Activated CD8-positive, alpha-beta memory T cell treated with anti-CD3 and anti-CD28 coated beads, Interleukin-2, amount 50 U/mL, for 1 hour (primary cell): Measurements from ENCODE around the gene SLIT1.
"Not testable (repeated sequence)": the region's sequence is repeated elsewhere in the genome, so short reads cannot be mapped to it uniquely, and the experiment has no call there.

ENCODE experiments used
- DNase-seq: peaks from one replicate; pipeline ENCODE4 v3.0.0-alpha.2; 2020; ENCODE audit errors: extremely low read depth

Gene SLIT1

DNA sequence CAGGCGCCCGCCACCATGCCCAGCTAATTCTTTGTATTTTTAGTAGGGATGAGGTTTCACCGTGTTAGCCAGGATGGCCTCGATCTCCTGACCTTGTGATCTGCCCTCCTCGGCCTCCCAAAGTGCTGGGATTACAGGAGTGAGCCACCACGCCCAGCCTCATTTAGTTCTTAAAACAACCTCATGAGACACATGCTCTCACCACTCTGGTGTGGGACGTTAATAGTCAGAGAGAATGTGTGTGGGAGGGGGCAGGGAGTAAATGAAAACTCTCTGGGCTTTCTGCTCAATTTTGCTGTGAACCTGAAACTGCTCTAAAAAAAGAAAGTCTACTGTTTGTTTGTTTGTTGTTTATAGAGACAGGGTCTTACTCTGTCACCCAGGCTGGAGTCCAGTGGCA is 103.2 kb downstream of the SLIT1 start:
- not testable (repeated sequence) for DNase-seq

DNA sequence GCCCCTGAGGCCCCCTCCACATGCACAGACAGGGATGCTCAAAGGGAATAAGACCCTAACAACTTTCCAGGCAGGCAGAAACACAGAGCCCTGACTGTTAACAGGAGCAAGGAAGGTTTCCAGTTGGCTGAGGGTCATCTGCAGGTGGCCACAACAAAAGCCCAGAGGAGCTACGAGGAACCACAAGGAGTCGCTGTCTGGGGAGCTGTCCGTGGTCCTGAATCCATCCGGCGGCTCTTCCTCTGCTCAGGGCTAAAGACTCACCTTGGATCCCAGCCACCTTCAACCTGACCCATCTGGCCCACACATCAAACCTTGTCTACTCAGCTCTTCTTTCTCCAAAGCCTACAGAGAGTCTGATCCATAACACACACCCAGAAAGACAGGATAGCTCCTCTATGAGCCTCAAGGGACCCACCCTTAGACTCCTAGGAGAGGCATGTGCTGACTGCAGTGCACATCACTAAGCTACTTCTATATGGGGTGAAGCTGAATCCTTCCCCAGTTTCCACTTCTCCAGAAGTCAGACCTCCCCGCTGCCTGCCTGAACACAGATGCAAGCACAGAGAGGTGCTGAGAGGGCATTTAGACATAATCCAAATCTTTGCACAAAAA is 104.0 kb downstream of the SLIT1 start:
- DNase-seq, result no peak

DNA sequence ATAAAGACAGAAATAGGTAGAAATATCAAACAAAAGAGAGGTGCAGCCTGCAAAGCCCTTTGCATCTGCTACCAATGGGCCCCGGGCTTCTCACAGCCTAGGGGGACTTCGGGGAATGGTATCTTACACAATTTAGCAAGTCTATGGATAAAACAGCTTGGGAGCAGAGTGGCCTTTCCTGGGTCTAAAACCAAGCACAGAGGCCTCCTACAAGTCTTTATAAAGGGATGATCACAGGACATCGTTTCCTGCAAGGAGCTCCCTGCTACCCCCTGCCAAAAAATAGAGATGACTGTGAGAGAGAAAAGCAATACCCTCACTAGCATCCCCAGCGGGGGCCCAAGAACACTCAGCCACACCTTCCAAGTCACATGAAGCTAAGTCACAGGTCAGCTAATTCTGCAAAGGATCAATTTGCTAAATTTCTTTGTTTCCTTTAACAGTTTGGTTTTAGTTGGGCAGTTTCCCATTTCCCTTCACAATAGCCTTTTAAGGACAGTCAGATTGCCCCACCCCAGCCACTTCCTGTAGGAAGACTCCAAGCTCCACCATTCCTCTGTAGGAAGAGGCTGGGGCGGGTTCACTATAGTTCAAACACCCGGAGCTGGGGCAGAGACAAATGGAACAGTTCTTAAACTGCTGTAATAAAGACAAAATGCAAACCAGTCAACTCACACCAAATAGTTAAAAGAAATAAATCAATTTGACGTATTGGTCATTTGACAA is 105.5 kb downstream of the SLIT1 start:
- no peak for DNase-seq

DNA sequence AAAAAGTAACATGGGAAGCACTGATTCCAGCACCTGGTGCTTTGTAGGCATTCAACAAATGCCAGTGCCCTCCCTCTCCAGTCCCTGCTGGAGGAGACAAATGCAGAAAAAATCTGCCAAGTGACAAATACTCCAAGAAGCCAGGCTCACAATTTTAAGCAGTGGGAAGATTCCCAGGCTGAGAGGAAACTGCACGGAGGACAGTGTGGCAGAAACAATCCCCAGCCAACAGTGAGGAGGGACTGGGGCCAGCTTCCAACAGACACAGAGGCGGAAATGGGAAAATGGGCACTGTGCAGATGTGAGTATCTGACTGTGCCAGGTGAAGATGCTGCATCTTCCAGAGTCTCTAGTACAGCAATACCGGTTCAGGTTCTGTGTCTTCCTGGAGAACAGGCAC is 106.3 kb downstream of the SLIT1 start:
- no peak for DNase-seq

DNA sequence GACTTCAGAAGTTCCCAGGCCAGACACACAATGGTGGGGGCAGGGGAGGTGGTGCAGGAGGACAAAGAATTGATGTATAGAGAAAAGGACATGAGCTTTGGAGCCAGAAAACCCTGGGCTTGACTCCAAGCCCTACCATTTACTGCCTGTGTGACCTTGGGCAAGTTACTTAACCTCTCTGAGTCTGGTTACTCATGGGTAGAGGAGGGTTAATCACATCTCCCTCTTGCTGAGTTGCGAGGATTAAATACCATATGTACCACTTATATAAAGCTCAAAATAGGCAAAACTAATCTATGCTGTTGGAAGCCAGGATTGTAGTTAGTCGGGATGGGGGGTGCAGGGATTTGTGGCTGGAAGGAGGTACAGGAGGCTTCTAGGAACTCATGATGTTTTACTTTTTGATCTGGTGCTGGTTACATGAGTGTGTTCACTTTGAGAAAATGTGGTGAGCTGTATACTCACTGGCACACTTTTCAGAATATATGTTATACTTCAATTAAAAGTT is 106.8 kb downstream of the SLIT1 start:
- no peak for DNase-seq

DNA sequence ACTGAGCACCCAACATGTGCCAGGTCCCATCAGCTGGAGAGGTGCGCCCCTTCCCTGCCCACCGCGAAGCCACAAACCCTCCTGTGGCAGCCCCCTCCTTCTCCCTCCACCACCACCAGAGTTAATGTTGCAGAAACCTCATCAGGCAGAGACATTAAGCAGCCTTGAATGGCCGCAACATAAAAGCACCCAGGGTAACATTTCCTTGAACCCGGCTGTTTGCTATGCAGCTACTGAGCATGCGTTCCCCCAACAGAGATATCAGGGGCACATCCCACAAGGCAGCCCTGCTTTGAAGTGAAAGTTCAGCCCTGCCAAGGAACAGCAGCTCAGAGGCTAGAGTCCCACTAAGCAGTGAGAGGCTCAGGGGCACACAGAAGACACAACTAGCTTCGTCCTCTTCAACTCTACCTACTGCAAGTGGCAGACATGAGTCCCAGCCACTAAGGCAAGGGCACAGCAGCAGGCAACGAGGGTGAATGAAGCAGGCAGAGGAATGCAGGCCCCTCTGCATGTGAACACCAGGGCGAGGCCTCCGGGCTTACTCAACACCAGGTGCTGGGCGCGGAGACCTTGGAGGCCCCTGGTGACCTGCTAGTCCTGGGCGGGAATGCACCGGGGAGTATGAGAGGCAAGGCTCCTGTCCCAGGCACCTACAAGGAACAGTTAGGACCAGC is 107.4 kb downstream of the SLIT1 start:
- DNase-seq, result no peak

DNA sequence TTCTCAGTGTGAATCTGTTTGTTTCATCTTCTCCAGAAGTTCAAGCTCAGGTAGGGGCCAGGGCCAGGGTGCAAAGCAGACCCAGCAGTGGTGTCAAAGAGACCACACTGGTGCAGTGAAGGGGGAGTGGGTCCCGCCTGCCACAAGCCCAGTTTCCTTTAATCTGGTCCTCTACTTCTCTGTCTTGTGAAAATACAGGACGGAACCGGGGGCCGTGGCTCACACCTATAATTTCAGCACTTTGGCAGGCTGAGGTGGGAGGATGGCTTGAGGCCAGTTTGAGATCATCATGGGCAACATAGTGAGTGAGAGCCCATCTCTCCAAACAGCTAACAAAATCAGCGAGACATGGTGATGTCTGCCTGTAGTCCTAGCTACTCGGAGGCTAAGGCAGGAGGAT is 109.0 kb downstream of the SLIT1 start:
- DNase-seq, result no peak

DNA sequence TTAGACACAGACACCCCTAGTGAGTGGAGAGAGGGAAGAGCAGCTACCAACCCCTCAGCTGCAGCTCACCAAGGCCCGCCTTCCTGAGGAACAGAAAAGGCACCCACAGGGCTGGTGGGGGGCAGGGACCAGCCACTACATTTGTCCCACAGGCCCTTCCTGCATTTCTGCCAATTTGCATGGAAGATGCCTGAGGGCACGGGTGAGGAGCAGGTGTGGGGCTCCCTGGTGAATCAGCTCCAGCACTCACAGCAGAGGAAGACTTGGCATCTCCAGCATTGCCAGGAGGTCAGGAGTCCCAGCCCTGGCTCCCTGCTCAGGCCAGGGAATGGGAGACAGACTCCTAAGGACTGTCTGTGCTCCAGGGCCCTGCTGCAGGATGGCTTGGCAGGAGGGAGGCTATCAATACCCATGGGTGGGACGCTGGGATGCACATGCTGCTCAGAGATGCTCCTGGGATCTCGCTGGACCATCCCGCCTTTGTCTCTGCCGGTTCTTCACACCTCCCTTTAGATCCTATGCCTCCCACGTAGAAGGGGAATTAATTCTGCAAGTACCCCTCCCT is 109.7 kb downstream of the SLIT1 start:
- DNase-seq, result no peak

DNA sequence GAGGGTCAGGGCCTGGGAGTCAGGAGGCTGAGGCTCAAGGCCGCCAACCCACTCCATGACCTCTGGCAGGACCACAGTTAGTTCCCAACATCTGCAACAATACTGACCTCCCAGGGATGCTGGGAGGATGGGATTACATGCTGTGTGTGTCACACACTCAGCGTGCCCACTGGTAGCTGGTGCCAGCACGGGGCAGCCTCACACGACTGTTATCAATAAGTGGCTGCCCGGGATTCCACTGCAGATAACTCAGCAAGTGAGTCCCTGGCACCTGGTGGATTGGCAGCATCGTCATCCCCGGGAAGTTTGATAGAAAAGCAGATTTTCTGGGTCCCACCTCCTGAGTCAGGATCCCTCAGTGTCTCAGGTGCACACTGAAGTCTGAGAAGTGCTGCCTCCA is 110.3 kb downstream of the SLIT1 start:
- DNase-seq, result no peak

DNA sequence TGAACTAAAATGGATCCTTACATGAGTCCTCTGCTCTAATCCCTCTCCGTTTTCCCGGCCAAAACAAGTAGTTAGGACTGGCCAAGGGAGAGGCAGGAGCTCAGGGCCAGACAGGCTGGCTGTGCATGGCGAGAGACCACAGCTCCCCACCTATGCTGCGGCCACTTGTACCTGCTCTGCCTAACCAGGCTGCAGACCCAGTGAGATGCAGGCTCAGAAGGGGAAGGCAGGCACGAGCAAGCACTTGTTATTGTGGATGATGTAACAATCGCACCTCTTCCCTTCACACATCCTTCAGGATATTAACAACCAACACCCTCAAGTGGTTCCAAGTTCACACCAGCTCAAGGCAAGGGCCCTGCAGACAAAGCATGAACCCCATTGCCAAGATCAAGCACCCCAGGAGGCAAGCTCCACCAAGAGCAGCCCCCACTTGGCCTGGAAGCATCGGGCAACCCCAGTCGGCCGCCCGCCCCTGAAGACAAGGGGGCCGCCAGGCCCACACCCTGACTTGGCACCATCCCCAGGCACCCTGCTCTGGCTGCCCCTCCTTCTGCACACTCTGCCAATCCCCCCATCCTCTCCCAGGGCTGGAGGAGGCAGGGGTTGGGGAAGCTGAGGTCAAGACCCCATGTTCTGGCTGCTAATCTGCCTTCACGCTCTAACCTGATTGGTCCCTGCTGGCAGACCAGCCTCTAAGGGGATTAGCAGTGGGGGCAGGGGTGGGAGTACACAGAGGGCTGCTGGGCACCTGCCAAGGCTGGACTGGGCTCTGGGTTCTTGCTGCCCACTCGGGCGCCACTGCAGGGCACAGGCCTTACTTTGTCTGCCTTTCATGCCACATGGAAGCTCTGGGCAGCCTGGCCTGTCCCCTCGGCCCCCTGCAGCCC is 111.3 kb downstream of the SLIT1 start:
- DNase-seq, result no peak

DNA sequence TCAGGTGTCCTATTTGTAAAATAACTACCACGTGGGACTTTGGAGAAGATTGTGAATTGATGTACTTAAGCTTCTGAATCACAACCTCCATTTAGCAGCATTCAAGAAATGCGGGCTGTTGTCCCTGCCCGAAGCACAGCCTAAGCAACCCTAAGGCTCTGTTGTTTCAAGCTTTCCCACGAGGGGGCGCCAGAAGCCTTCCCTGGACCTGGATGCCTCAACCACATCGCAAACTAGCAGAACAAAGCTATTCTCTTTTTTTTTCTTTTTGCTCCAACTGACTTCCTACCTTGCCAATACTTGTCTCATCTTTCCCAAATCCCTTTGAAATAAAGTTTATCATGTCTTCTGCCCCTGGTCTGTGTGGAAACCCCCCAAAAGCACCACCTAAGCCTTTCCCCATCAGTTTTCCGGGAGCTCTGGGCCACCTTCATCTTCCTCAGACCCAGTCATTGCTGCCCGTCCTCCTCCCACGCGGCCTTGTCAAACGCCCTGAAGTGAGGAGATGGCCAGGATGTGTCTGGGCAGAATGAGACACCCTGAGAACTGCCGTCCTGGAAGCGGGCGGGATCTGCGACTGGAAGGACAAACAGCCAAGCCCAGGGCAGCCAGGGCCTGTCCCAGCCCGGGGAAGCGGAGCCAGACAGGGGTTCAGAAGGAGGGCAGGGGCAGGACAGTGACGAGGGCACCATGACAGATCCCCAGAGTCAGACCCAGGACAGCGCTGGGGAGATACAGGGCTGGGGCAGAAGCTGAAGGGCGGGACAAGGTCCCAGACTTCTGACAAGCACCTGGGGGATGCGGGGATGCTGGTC is 112.7 kb downstream of the SLIT1 start:
- peak; percentile 38 for DNase-seq

DNA sequence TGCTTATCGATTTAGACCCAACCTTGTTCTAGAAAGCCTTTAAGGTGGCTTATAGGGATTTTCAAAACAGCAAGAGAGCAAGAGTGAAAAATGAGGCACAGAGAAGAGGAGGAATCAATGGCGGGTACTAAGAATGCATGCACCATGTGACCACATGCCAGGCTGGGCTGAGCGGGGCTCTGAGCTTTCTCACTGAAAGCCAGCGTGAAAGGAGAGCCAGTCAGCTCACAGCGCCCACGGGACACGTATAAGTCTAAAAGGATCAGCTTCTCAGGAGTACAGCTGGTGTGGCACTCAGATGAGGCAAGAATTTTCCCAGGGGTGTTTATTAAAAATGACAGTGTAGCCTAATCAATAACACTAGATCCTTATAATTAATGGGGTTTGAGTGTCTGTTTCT is 114.3 kb downstream of the SLIT1 start:
- DNase-seq, result no peak

DNA sequence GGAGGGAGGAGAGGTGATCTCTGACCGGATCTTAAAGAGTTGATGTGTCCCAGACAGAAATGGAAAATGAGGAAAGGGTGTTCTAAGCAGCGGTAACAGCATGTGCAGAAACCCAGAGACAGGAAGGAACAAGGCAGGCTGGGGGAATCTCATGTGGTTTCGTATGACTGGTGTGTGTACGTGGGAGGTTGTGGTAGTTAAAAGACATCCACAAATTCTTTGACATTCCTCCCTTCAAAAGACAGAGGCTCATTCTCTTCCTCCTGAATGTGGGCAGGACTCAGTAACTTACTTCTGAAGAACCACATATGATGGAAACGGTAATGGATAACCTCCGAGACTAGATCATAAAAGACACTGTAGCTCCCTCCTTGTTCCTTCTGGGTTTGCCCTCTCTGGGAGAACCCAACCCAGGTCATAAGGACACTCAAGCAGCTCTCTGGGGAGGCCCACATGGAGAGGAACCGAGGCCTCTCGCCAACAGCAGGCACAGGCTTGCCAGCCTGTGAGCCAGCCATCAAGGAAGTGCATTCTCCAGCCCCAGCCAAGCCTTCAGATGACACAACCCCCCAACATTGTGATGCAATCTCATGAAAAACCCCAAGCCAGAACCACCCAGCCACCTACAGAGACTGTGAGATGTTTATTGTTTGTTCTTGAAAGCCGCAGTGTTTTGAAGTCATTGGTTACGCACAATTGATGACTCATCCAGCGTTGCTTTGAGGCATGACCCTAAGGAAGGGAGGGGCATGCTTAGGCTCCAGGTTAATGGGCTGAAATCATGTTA is 116.0 kb downstream of the SLIT1 start:
- no peak for DNase-seq

DNA sequence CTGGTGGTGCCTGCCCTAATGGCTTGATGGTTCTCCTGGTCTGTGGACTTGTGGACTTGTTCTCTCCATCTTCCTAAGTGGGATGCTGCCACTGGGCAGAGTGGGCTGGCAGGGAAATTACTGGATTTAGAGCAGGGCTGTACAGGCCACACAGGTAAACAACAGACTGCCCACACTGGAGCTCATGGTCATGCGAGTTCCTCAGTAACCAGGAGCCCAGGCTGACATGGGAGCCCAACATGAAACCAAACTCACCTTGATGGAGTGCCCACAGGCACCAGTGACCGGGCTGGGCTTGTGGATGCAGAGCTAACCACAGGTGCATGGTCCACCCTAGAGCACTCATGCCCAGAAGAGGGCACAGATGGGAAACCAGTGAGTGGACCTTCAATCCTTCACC is 116.7 kb downstream of the SLIT1 start:
- no peak for DNase-seq

DNA sequence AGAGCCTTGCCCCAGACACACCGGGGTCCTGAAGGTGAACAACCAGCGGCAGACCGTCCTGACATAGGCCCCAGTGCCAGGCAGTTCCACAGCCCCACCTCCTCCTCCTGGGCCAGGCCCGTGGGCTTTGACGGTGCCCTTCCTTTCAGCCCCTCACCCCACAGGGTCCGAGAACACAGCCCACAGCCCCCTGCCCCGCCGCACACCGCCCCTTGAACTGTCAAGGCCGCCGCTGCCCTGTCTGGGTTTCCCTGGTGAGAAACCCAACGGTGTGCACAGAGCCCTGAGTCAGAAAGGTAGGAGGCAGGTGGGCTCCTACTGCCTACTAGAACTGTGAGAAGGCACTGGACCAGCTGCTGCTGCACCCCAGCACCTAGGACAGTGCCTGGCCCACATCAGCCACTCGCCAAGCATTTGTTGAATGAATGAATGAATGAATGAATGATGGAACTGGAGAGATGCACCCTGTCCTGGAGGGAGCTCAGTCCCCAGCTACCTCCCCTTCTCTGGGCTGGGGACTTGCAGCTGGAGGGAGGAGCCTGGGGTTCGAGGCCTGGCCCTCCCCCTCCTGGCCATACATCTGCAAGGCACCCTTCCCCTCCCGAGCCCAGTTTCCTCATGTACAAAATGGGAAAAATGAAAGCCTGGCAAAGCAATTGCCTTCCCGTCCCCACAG is 117.9 kb downstream of the SLIT1 start:
- DNase-seq, result no peak

DNA sequence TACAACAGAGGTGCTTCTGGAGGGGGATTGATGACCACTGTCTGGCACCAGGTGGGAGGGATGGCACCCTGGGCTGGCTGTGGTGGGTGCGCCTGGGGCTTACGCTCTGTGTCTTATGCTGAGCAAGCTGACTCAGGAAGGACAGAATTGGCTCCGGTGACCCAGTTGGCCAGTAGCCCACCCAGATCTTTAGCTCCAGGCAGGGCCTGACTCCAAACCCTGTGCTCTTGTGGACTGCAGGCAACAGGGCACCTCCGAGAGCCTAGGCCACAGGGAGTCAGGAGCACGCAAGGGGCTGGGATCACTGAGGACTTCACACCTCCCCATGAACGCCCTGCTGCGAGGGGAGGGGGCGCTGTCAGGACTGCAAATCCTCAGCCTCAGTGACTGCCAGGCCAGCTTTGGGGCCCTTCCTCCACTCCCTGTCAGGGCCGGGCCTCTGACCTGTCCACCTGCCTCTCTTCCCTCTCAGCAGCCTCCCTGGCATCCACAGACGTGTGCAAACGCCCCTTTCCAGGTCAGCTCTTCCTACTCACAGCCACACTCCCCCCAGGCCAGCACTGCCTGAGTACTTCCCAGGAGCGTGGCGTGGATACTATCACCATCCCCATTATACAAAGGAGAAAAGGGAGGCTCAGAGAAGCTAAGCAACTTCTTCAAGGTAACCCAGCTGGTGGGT is 118.7 kb downstream of the SLIT1 start:
- no peak for DNase-seq

DNA sequence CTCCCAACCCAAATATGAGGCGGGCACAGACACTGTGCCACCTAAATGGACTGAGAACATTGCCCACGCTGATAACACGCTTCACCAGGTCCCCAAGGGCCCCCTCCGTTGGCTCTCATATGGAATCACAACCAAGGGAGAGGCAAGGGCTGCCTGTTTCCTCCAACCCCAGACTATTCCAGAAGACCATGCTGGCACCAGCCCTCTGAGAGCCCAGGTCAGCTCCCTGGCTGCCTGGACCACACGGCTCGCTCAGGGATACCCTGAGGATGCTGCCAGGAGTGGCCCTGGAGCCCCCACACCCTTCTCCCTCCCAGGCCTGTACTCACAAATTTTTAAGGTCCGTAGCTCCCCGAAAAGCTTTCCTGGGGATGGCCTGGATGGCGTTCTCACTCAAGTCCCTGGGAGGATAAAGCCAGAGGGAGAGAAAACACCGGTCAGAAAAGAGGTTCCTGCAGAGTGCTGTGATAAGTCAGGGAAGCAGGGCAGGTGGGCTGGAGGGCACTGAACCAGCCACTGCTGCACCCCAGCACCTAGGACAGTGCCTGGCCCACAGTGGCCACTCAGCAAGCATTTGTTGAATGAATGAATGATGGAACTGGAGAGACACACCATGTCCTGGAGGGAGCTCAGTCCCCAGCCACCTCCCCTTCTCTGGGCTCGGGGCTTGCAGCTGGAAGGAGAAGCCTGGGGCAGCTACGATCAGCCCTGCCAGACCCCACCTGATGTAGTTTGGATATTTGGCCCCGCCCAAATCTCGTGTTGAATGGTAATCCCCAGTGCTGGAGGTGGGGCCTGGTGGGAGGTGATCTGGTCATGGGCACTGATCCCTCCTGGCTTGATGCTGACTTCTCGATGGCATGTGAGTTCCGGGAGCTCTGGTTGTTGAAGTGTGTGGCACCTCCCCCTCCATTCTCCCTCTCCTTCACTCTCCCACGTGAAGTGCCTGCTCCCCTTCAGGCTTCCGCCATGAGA is 119.8 kb downstream of the SLIT1 start:
- no peak for DNase-seq

DNA sequence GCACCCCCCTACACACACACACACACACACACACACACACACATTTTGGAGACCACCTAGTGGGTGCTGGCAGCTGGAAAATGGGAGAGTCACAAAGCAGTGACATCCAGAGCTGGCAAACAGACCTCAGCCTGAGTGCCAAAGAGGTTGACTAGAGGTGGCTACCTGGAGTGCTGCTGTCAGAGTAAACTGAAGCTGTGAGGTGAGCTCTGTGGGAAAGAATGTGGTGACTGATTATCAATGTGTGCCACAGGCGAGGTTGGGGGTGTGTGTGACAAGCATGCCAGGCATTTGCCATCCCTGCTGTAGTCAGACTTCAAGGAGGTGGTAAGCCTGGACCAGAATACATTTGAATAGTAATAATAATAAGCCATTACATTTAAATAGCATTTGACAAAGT is 120.6 kb downstream of the SLIT1 start:
- DNase-seq, result no peak
